Daoy (cell line): ENCODE results near the gene SUPT6H. TPM values are rescaled to one million over a fixed set of nuclear protein-coding genes. Genes with fewer than 3 reads are reported as not detected.

Source experiments
- DNase-seq: peaks from one replicate; pipeline ENCODE4 v3.0.0-alpha.2; 2015; ENCODE audit warnings: low read depth
- total RNA-seq: library from RNA; depleted of rRNA; stranded (reverse); fragments of >200 nt; shearing (Covaris generic); gene quantifications from 2 replicates; pipeline ENCODE4 v1.2.3, GENCODE V29; 2014; rRNA removed

Gene SUPT6H
- total RNA-seq, 1 experiment from 2014 or later, result 38.2 TPM

DNA sequence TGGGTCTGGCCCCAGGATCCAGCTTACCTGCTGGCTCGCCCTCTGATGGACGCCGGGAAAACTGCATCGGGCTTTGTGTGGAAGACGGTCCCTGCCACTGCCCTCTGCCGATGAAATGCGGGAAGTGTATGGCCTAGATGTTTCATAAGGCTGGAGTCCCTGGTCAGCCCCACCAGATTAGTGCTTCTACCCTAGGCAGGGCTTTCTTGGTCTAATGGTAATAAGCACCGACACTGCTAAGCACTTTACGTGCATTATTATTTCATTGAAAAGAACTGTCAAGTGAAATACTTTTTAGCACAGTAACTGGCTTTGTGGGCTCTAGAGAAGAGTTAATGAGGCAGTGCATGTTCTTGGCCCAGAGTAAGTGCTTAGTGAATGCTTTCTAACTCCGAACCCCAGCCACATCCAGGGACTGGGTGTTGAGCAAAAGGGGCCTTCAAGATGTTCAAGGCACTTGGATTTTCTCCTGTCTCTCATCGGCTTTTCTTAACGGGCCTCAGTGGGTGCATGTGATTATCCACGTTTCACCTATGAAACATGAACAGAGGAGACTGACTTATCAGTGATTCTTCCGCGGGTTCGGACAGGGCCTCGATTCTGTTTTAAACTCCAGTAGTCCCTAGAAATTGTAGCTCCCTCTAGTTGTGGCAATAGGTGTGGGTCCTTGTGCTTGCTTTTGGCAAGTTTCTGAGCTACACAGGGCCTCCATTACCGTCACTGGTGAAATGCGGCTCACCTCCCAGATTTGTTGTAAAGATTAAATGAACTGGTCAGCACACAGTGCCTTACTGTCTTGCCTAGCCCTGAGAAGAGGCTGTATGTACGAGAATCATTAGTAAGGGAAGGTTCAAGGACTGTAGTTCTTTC, 88.4 kb downstream of the SUPT6H start:
- DNase-seq, result peak; percentile 92

DNA sequence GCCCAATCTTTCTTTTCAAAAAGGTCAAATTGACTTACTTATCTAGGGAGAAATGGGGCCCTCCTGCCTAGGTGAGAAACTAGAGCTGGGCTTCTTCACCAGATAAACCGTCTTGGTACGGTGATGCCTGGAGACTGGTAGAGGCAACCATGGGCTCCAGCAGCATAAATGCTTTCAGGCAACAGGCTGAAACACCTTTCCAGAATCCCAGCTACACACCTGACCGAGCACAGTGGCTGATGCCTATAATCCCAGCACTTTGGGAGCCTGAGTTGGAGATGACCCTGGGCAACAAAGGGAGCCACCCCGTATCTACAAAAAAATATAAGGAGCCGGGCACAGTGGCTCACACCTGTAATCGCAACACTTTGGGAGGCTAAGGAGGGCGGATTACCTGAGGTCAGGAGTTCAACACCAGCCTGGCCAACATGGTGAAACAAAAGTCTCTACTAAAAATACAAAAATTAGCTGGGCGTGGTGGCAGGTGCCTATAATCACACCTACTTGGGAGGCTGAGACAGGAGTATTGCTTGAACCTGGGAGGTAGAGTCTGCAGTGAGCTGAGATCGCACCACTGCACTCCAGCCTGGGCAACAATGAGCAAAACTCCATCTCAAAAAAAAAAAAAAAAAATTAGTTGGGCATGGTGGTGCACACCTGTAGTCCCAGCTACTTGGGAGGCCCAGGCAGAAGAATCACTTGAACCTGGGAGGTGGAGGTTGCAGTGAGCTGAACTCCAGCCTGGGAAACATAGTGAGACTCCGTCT, 89.8 kb downstream of the SUPT6H start:
- no peak for DNase-seq

Other genes starting within 250 kb of the SUPT6H start
- not detected in 2 replicates for gene SLC13A2, start 188.6 kb upstream of the SUPT6H start, total RNA-seq
- gene FOXN1, start 155.9 kb upstream of the SUPT6H start, total RNA-seq, result not detected in 2 replicates
- 17.8 and 25.4 TPM in 2 replicates for gene UNC119, start 109.6 kb upstream of the SUPT6H start, total RNA-seq
- 44.9 and 49.1 TPM in 2 replicates for gene PIGS, start 90.7 kb upstream of the SUPT6H start, total RNA-seq
- gene ALDOC, start 85.3 kb upstream of the SUPT6H start, total RNA-seq, result 1.3 and 2.4 TPM in 2 replicates
- 134 and 173 TPM in 2 replicates for gene SPAG5, start 63.2 kb upstream of the SUPT6H start, total RNA-seq
- gene RSKR, start 48.0 kb upstream of the SUPT6H start, total RNA-seq, result 9.1 and 11.4 TPM in 2 replicates
- gene BLTP2, start 17.0 kb upstream of the SUPT6H start, total RNA-seq, result 64.9 and 65.8 TPM in 2 replicates
- 67.6 and 68.2 TPM in 2 replicates for gene SDF2, start 299 bp upstream of the SUPT6H start, total RNA-seq
- gene PROCA1, start 49.7 kb downstream of the SUPT6H start, total RNA-seq, result 0.21 and 0.23 TPM in 2 replicates
- gene RAB34, start 55.7 kb downstream of the SUPT6H start, total RNA-seq, result 243 and 290 TPM in 2 replicates
- gene RPL23A, start 57.8 kb downstream of the SUPT6H start, total RNA-seq, result 697 and 1,346 TPM in 2 replicates
- gene TLCD1, start 64.0 kb downstream of the SUPT6H start, total RNA-seq, result 1.3 and 2.4 TPM in 2 replicates
- gene NEK8, start 66.6 kb downstream of the SUPT6H start, total RNA-seq, result 2.9 and 10.2 TPM in 2 replicates
- 20.4 and 23.7 TPM in 2 replicates for gene TRAF4, start 81.8 kb downstream of the SUPT6H start, total RNA-seq
- gene FAM222B, start 180.6 kb downstream of the SUPT6H start, total RNA-seq, result 2.3 and 3.1 TPM in 2 replicates
- 26.4 and 38.4 TPM in 2 replicates for gene ERAL1, start 192.8 kb downstream of the SUPT6H start, total RNA-seq
- gene FLOT2, start 235.5 kb downstream of the SUPT6H start, total RNA-seq, result 18.5 and 24.9 TPM in 2 replicates
- 10.9 and 12.4 TPM in 2 replicates for gene DHRS13, start 240.9 kb downstream of the SUPT6H start, total RNA-seq